ENCODE measurements around the gene ASPHD1.

Gene ASPHD1

DNA sequence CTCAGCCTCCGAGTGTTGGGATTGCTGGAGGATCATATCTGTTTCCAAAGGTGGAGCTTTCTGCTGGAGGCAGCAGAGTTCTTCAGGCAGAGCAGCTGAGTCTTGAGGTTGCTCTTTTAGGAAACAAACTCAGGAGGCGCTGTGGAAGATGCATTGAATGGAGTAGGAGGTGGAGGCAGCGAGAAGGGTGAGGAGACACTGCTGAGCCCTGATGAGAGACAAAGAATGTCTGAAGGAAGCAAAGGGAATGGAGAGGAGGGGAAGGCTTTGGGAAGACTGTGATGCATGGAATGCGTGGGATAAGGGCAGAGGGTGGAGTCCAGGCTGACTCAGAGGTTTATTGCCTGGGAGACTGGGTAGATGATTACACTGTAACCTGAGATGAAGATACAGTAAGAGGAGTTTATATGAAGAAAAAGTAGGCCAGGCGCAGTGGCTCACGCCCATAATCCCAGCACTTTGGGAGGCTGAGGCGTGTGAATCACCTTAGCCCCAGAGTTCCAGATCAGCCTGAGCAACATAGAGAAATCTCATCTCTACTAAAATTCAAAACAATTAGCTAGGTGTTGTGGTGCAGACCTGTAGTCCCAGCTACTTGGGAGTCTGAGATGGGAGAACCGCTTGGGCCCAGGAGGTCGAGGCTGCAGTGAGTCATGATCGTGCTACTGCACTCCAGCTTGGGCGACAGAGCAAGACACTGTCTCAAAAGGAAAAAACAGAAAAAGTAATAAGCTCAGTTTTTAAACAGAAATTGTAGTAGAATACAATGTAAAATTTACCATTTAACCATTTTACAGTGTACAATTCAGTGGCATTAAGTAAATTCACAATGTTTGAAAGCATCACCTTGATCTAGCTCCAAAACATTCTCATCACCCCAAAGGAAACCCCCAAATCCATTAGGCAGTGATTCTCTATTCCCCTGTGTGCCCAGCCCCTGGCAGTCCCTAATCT lies 43.8 kb downstream of the ASPHD1 start:
- no peak for DNase-seq (ENCODE audit: low spot score)

DNA sequence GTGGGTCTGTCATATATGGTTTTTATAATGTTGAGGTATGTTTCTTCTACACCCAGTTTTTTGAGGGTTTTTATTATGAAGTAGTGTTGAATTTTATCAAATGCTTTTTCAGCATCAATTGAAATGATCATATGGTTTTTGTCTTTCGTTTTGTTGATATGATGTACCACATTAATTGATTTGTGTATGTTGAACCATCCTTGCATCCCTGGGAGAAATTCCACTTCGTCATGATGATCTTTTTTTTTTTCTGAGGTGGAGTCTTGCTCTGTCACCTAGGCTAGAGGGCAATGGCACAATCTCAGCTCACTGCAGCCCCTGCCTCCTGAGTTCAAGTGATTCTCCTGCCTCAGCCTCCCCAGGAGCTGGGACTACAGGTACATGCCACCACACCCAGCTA lies 47.6 kb downstream of the ASPHD1 start:
- DNase-seq (ENCODE audit: low spot score), result no peak

DNA sequence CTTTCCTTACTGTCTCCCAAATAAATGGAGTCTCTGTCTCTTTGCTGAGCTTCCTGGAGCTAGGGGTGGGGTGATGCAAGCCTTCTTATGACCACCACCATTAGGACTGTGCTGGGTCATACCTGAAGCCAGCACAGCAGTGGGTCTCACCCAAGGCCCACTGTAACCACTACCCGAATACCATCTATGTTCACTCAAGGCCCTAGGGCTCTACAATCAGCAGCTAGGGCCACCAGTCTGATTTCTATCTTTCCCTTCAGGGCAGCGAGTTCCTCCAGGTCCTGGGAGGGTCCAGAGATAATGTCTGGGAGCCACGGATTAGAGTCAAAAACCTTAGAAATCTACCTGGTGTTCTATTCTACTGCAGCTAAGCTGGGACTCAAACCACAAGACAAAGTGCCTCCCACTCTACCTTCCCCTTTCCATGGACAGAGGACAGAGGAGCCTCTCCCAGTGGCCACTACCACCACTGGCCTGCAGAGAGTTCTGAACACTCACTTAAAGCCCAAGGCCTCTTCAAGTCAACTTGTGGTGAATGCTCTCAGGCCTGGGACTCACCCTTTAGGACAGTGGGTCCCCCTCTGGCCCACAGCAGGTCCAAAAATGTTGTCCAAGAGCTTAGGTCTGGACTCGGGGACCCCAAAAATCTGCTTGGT lies 50.6 kb downstream of the ASPHD1 start:
- DNase-seq (ENCODE audit: low spot score), result no peak

DNA sequence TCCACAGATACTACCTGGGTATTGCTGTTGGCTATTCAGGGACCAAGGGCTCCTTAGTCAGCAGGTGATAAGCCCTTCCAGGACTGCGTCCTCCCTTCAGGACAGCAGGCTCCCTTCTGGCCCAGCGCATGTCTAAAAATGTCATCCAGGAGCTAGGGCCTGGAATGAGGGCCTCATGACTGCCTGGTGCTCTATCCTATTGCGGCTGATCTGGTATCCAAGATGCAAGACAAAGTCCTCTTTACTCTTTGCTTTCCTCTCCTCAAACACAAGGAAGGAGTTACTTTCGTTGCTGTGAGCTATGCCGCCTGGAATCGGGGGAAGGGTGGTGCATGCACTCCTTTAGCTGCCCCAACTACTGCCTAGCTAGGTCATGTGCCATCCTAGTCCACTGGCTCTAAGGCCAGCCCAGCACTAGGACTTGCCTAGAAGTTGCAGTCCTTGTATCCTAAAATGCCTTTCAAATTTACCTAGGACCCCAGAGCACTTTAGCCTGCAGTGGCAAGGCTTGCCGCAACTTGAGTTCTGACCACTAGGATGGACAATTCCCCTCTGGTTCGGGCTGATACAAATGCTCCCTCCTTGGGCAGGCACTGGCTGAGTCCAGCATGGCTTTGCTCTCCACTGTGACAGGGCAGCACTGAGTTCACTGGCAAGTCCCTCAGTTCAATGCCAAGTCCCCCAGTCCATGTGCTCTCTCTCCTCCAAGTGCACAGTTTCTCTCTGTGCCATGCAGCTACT lies 51.5 kb downstream of the ASPHD1 start:
- no peak for DNase-seq (ENCODE audit: low spot score)
